Mammary epithelial cell (primary cell): Measurements from ENCODE around the gene SLC26A6.

Source experiments
- CTCF ChIP-seq, 2 donors: IDR thresholded peaks in 1 of 2; conservative IDR thresholded peaks in 1 of 2; 2 replicates each; pipeline ENCODE4 v1.5.1; 2011 to 2012; ENCODE audit warnings: inconsistent platforms in 2 of 2, low read length in 2 of 2, mild to moderate bottlenecking in 2 of 2, control low read depth in 1 of 2, low read depth in 1 of 2; ENCODE audit not compliant: insufficient read depth in 1 of 2; ENCODE audit errors: extremely low read depth in 1 of 2
- EZH2 ChIP-seq: IDR thresholded peaks from 2 replicates; pipeline ENCODE4 v1.6.1; 2012; ENCODE audit warnings: low read length, inconsistent platforms, borderline replicate concordance

DNA sequence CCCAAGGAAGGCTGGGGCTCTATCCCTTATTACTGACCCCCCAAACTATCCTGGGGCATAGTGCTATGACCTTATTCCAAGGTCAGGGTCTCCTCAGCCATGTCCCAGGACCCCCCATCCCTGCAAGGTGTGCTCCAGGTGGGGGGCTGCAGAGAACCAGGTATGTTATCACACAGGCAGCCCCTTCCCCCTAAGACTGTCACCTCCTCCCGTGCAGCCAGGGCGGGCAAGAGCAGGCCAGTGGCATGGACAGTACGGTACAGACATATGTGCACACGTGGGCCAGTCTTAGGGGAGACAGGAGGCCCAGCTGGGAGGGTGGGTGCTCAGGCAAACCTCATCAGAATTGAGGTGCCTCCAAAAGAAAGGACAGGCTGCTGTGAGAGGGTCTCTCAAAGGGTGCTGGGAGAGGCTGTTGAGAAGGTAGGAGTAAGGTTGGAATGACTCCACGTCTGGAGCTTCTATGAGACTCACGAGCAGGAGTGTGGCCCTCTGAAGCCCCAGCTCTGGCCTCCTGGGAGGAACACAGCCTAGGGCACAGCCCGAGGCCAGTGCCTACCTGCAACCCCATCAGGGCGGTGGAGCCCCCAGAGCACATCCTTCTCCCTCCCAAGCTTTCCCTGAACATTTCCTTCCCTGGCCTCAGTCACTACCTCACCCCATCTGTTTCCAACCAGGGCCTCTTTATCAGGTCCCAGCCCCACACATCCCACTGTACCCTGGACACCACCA, 38.4 kb downstream of the SLC26A6 start:
- TF ChIP-seq CTCF (conservative IDR thresholded peaks at IDR 0.05 in 1 of 2, IDR thresholded peaks at IDR 0.05 in 1 of 2; ENCODE audit: extremely low read depth in 1 of 2, insufficient read depth in 1 of 2, low read depth in 1 of 2, low read length in 2 of 2): no peak
- no peak for TF ChIP-seq EZH2
